Fibroblast of gingiva (primary cell): ENCODE measurements around the gene NCLN.
A peak's percentile ranks its signal among the peaks of the same experiment; 100 is the strongest.
"Not testable (repeated sequence)": the region's sequence is repeated elsewhere in the genome, so short reads cannot be mapped to it uniquely, and the experiment has no call there.

Source experiments
- DNase-seq: peaks from one replicate; pipeline ENCODE4 v3.0.0-alpha.2; 2011; ENCODE audit warnings: low read depth

Gene NCLN

GRCh38 chr19:3154957-3155736, 30.6 kb upstream of the NCLN start:
- peak; percentile 95 for DNase-seq

- DNase-seq: no peak
Observed at GRCh38 chr19:3157096-3157845, 28.5 kb upstream of the NCLN start.

GRCh38 chr19:3159565-3159964, 26.2 kb upstream of the NCLN start:
- DNase-seq: no peak

GRCh38 chr19:3160219-3160618, 25.5 kb upstream of the NCLN start:
- DNase-seq: no peak

- no peak for DNase-seq
Observed at GRCh38 chr19:3161453-3161852, 24.3 kb upstream of the NCLN start.

GRCh38 chr19:3162418-3163229, 23.1 kb upstream of the NCLN start:
- DNase-seq: no peak

- peak; percentile 24 for DNase-seq
Observed at GRCh38 chr19:3163230-3163886, 22.4 kb upstream of the NCLN start.

- no peak for DNase-seq
Observed at GRCh38 chr19:3163943-3164342, 21.8 kb upstream of the NCLN start.

- DNase-seq: no peak
Observed at GRCh38 chr19:3167533-3168272, 18.0 kb upstream of the NCLN start.

- no peak for DNase-seq
Observed at GRCh38 chr19:3171894-3172672, 13.6 kb upstream of the NCLN start.

GRCh38 chr19:3172673-3173000, 13.1 kb upstream of the NCLN start:
- not testable (repeated sequence) for DNase-seq

GRCh38 chr19:3175781-3176714, 9.7 kb upstream of the NCLN start:
- peak; percentile 78 for DNase-seq

GRCh38 chr19:3176715-3177501, 8.8 kb upstream of the NCLN start:
- DNase-seq: no peak

GRCh38 chr19:3178377-3178972, 7.3 kb upstream of the NCLN start, which contains the start of gene S1PR4:
TSS of gene S1PR4 (plus strand) at chr19:3178769. CDS start at chr19:3178793, 24 bp downstream.
- no peak for DNase-seq

GRCh38 chr19:3178973-3179738, 6.6 kb upstream of the NCLN start:
- no peak for DNase-seq

- no peak for DNase-seq
Observed at GRCh38 chr19:3179739-3180293, 5.9 kb upstream of the NCLN start.
